Adrenal gland (tissue), 19 donors: ENCODE measurements around the gene RPUSD4. TPM values are rescaled to one million over a fixed set of nuclear protein-coding genes. Genes with fewer than 3 reads are reported as not detected.
A peak's percentile ranks its signal among the peaks of the same experiment; 100 is the strongest.

ENCODE experiments used
- DNase-seq, 7 donors: peaks; one replicate each; pipeline ENCODE4 v3.0.0-alpha.2; 2019 to 2020
- H3K27ac ChIP-seq, 5 donors: fragments of 200-600 bp; sonication (generic) in 4 of 5; 1 replicate in 3 of 5; 2 replicates in 2 of 5; pipeline versions ENCODE4 v1.5.1 to v1.8.0; 2016 to 2020; ENCODE audit warnings: mild to moderate bottlenecking in 1 of 5
- H3K27me3 ChIP-seq: fragments of 200-600 bp; 2 replicates; pipeline ENCODE4 v1.8.0; 2021
- H3K36me3 ChIP-seq, 2 donors: fragments of 200-600 bp; replicated peaks in 1 of 2; 1 replicate in 1 of 2; 2 replicates in 1 of 2; pipeline versions ENCODE4 v1.5.1 to v1.8.0; 2018 to 2022
- H3K4me1 ChIP-seq, 2 donors: fragments of 200-600 bp; replicated peaks in 1 of 2; 1 replicate in 1 of 2; 2 replicates in 1 of 2; pipeline versions ENCODE4 v1.5.1 to v1.8.0; 2018 to 2021
- H3K4me3 ChIP-seq, 4 donors: fragments of 200-600 bp; sonication (generic) in 3 of 4; one replicate each; pipeline ENCODE4 v1.5.1; 2016 to 2018
- H3K9me3 ChIP-seq, 3 donors: fragments of 200-600 bp; sonication (generic) in 1 of 3; replicated peaks in 1 of 3; 1 replicate in 2 of 3; 2 replicates in 1 of 3; pipeline versions ENCODE4 v1.5.1 to v1.8.0; 2016 to 2021
- POLR2A ChIP-seq, 2 donors: fragments of 450-650 bp; IDR thresholded peaks; one replicate each; pipeline ENCODE4 v1.6.1; 2017; ENCODE audit warnings: antibody characterized with exemption in 2 of 2, mild to moderate bottlenecking in 2 of 2, moderate library complexity in 1 of 2
- WGBS, 4 donors: extraction: QIAGEN DNeasy Blood & Tissue Kit in 2 of 4; methylation state at CpG; one replicate each; pipeline versions ENCODE4 v1.1.5 to v1.1.7; 2013 to 2017; 5-methylcytosine and 5-hydroxymethylcytosine counted together
- intact Hi-C, 2 donors: fragments of 100-400 bp; cut with DNase I; formaldehyde crosslinking; loops; one replicate each; pipeline versions ENCODE4 v1.14.1 to v1.15.0; 2022 to 2023
- long read RNA-seq, 10 donors: library from polyadenylated mRNA in 3 of 10; unstranded in 2 of 10; stranded (forward) in 1 of 10; transcript quantifications; one replicate each; pipeline ENCODE4 v2.0.0 and lab custom pipeline, GENCODE V29; 2021 to 2026
- polyA plus RNA-seq, 3 donors: library from polyadenylated mRNA; stranded (reverse); fragments of 200-250 nt in 2 of 3; fragments of 350-450 nt in 1 of 3; fragmentation: Illumina TruSeq in 1 of 3; extraction: RNeasy Lipid Tissue Mini Kit (QIAGEN cat#74804) in 1 of 3; gene quantifications; one replicate each; pipeline ENCODE4 v1.2.3, GENCODE V29; 2013 to 2014
- total RNA-seq, 9 donors: library from RNA; depleted of rRNA in 4 of 9; stranded (reverse); fragments of >200 nt in 4 of 9; fragments of 120-200 nt in 1 of 9; fragmentation: NEBNext Ultra II Directional in 1 of 9; extraction: Animal tissue kit (Norgen Biotek cat#: 25700) in 1 of 9; gene quantifications; one replicate each; pipeline versions ENCODE4 v1.1.0 to v1.2.4, GENCODE V29; 2013 to 2023
- TF ChIP-seq, protein P1 (sequence below), 6 experiments: fragments of 450-650 bp in 4 of 6; fragments of 200-600 bp in 2 of 6; sonication (generic) in 1 of 6; IDR thresholded peaks; 1 replicate in 5 of 6; 2 replicates in 1 of 6; pipeline versions ENCODE4 v1.5.1 to v1.8.0; 2016 to 2021; ENCODE audit warnings: antibody characterized with exemption in 6 of 6, mild to moderate bottlenecking in 2 of 6, moderate library complexity in 1 of 6
- donor health status: healthy with polysubstance abuse.
- donor health status: Bipolar disorder and iron deficiency.
- donor health status: DM: yes; HTN: yes; CAD: no.
- donor health status: DM: no; HTN: no; CAD: no.
- donor health status: DM: no; HTN: no; CAD: no.
- donor health status: DM: yes; HTN: yes; CAD: no.

Gene RPUSD4, protein sequence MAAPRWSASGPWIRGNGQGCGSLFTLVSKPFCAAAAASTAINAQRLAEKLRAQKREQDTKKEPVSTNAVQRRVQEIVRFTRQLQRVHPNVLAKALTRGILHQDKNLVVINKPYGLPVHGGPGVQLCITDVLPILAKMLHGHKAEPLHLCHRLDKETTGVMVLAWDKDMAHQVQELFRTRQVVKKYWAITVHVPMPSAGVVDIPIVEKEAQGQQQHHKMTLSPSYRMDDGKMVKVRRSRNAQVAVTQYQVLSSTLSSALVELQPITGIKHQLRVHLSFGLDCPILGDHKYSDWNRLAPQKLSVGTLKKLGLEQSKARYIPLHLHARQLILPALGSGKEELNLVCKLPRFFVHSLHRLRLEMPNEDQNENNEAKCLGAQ
- total RNA-seq = 10 to 100 TPM; 10.6 to 27.5 (median 21.1) TPM
- polyA plus RNA-seq = 10 to 100 TPM; 12.4 to 18.5 (median 15.9) TPM
- long read RNA-seq, donor 1, transcript RPUSD4-201 (7 exons, 2,512 nt) = major isoform, 5 of 9 reads
- long read RNA-seq, donor 1, partial matches to known transcripts = 0 of 9 reads
- long read RNA-seq, donor 1, other reads (novel, unspliced or antisense) = 0 of 9 reads
- long read RNA-seq, donor 2, transcript RPUSD4-201 (7 exons, 2,512 nt) = major isoform, 6 of 8 reads
- long read RNA-seq, donor 2, partial matches to known transcripts = 0 of 8 reads
- long read RNA-seq, donor 2, other reads (novel, unspliced or antisense) = 0 of 8 reads
- long read RNA-seq, donor 3, transcript RPUSD4-201 (7 exons, 2,512 nt) = major isoform, 8 of 8 reads
- long read RNA-seq, donor 3, partial matches to known transcripts = 0 of 8 reads
- long read RNA-seq, donor 3, other reads (novel, unspliced or antisense) = 0 of 8 reads
- long read RNA-seq, donor 4, transcript RPUSD4-201 (7 exons, 2,512 nt) = major isoform, 30 of 34 reads
- long read RNA-seq, donor 4, partial matches to known transcripts = 1 of 34 reads
- long read RNA-seq, donor 4, other reads (novel, unspliced or antisense) = 3 of 34 reads
- long read RNA-seq, donor 5, transcript RPUSD4-201 (7 exons, 2,512 nt) = major isoform, 58 of 70 reads
- long read RNA-seq, donor 5, partial matches to known transcripts = 1 of 70 reads
- long read RNA-seq, donor 5, other reads (novel, unspliced or antisense) = 11 of 70 reads
- long read RNA-seq, donor 6, transcript RPUSD4-201 (7 exons, 2,512 nt) = major isoform, 9 of 12 reads
- long read RNA-seq, donor 6, partial matches to known transcripts = 1 of 12 reads
- long read RNA-seq, donor 6, other reads (novel, unspliced or antisense) = 1 of 12 reads
- long read RNA-seq, donor 7, transcript RPUSD4-201 (7 exons, 2,512 nt) = major isoform, 5 of 5 reads
- long read RNA-seq, donor 7, partial matches to known transcripts = 0 of 5 reads
- long read RNA-seq, donor 7, other reads (novel, unspliced or antisense) = 0 of 5 reads
- long read RNA-seq, donor 8, transcript RPUSD4-201 (7 exons, 2,512 nt) = major isoform, 6 of 7 reads
- long read RNA-seq, donor 8, partial matches to known transcripts = 0 of 7 reads
- long read RNA-seq, donor 8, other reads (novel, unspliced or antisense) = 0 of 7 reads
- long read RNA-seq, donor 9, transcript RPUSD4-201 (7 exons, 2,512 nt) = major isoform, 8 of 8 reads
- long read RNA-seq, donor 9, partial matches to known transcripts = 0 of 8 reads
- long read RNA-seq, donor 9, other reads (novel, unspliced or antisense) = 0 of 8 reads
- long read RNA-seq, donor 10, partial matches to known transcripts = 0 of 1 reads
- long read RNA-seq, donor 10, other reads (novel, unspliced or antisense) = 0 of 1 reads

DNA sequence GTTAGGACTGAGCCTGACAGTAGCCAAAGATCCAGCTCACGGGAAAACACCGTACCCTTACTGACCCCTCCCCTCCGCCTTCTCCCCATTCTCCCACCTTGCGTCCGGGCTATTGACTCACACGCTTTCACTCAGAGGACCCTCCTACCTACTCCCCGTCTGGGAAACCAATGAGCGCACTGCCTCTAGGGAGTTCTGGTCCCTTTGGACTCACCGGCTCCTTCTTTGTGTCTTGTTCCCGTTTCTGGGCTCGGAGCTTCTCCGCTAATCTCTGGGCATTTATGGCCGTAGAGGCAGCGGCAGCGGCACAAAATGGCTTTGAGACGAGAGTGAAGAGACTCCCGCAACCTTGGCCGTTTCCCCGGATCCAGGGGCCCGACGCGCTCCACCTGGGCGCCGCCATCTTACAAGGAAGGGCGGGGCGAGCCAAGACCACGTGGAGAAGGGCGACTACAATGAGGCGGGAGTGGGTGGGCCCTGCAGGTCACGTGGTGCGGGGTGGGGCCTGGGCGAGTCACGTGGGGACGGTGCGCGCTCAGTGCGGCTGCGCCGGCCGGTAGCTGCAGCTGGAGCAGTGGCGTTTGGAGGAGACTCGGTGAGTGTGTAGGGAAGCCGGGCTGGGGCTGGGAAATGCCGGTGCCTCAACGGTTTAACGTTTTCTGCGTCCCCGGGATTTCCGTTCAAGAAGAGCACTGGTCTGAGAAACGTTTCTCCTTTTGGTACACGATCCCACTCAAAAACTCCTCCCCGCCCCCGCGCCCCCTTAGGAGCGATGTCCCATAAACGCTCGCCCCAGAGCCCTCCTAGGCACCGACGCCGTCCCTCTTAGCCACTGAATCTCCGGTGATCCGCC, at the start of gene RPUSD4, which contains the start of gene FAM118B:
RPUSD4 (minus strand) TSS at position 415 of the 853 bp plus-strand sequence; CDS start at position 403, 12 bp downstream.
FAM118B (plus strand) TSS at position 547 of the 853 bp plus-strand sequence. CDS start 23,220 bp downstream, outside the sequence.
- no peaks in the 10 kb centered on the region for H3K27me3 ChIP-seq
- H3K9me3 ChIP-seq = no peaks in the 10 kb centered on the region
- peak; percentile 98 to 99 (median 99) for DNase-seq
- WGBS, 4 donors = 0 to 1% (median 1%) methylated on average over 33 to 62 of the region's 62 CpGs
- TF ChIP-seq, protein P1, sequence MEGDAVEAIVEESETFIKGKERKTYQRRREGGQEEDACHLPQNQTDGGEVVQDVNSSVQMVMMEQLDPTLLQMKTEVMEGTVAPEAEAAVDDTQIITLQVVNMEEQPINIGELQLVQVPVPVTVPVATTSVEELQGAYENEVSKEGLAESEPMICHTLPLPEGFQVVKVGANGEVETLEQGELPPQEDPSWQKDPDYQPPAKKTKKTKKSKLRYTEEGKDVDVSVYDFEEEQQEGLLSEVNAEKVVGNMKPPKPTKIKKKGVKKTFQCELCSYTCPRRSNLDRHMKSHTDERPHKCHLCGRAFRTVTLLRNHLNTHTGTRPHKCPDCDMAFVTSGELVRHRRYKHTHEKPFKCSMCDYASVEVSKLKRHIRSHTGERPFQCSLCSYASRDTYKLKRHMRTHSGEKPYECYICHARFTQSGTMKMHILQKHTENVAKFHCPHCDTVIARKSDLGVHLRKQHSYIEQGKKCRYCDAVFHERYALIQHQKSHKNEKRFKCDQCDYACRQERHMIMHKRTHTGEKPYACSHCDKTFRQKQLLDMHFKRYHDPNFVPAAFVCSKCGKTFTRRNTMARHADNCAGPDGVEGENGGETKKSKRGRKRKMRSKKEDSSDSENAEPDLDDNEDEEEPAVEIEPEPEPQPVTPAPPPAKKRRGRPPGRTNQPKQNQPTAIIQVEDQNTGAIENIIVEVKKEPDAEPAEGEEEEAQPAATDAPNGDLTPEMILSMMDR (IDR thresholded peaks at IDR 0.05) = no peak
- peak in 1 of 2 donors; percentile 86 for TF ChIP-seq POLR2A (IDR thresholded peaks at IDR 0.05)
- H3K4me1 ChIP-seq = peaks cover 4 to 20% of the 10 kb centered on the region in 2 donors
- H3K36me3 ChIP-seq = peaks cover 0 to 20% of the 10 kb centered on the region in 2 donors
- intact Hi-C loops = loop anchor here (5.0 to 10.0 kb wide), 2 partner anchors 53 to 56 kb away; partner anchors contain the start of genes FOXRED1 (in 2 of the 2) and SRPRA (in 2 of the 2)
- H3K4me3 ChIP-seq = peak within 1 kb of the TSS; percentile 59 to 88 (median 86)
- H3K27ac ChIP-seq = peak within 1 kb of the TSS in 4 of 5 donors; percentile 24 to 63 (median 35)

DNA sequence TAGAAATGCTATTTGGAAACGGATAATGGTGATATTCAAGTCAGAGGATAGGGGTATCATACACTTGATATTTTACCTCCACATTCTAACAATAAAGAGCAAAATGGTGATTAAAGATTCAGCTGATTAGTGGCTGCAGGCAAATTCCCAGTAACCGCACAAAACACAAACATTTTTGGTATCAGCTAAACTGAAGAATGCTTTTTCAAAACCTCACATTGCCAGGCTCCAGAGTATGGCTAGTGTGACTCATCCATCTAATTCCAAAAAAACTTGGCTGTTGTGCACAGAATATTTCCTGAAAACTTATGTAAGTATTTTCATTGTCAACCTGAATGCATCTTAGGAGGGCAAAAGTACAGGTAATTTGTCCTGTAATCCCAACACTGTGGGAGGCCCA, 46.3 kb upstream of the RPUSD4 start:
- no peak for DNase-seq
- H3K36me3 ChIP-seq = peaks cover 0 to 16% of the 10 kb centered on the region in 2 donors
- 80 to 83% (median 82%) methylated on average over 2 of the region's 2 CpGs for WGBS, 4 donors
- no peaks in the 10 kb centered on the region for H3K27me3 ChIP-seq
- TF ChIP-seq, protein P1 (IDR thresholded peaks at IDR 0.05) = no peak
- TF ChIP-seq POLR2A (IDR thresholded peaks at IDR 0.05) = no peak
- H3K9me3 ChIP-seq = no peaks in the 10 kb centered on the region
- no peak overlapping the region for H3K4me3 ChIP-seq
- no peaks in the 10 kb centered on the region for H3K4me1 ChIP-seq
- intact Hi-C loops = no loop called here
- no peak overlapping the region for H3K27ac ChIP-seq

DNA sequence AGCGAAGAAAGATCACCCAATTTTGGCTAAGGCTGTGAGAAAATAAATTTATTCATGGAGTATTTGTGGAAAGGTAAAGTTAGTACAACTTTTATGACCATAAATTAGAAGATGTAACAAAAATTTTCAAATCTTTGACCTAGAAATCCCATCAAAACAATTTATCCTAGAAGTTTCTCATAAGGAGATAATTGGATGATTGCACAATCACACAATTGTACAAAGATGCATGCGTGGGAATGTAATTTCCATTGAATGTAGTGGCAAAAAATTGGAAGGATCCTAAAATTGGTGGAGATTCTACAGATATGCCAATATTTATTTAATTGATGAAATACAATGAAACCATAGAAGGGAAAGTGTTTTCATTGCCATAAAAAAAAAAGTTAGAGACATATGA, 45.7 kb upstream of the RPUSD4 start:
- WGBS, 4 donors = 86 to 98% (median 94%) methylated on average over 2 of the region's 2 CpGs
- H3K36me3 ChIP-seq = peaks cover 0 to 9% of the 10 kb centered on the region in 2 donors

More for the DNA sequence above, 45.7 kb upstream of the RPUSD4 start:
- H3K9me3 ChIP-seq = no peaks in the 10 kb centered on the region
- H3K27me3 ChIP-seq = no peaks in the 10 kb centered on the region
- H3K4me3 ChIP-seq = no peak overlapping the region
- no peaks in the 10 kb centered on the region for H3K4me1 ChIP-seq
- DNase-seq = no peak
- H3K27ac ChIP-seq = no peak overlapping the region
- intact Hi-C loops = no loop called here
- TF ChIP-seq, protein P1 (IDR thresholded peaks at IDR 0.05) = no peak
- TF ChIP-seq POLR2A (IDR thresholded peaks at IDR 0.05) = no peak
